ENCODE results near the gene CARD11.

Gene CARD11

GRCh38 chr7:2953588-2954407 lies 89.9 kb downstream of the CARD11 start:
- Histone ChIP-seq H2AK5ac (ENCODE audit: low read length) (no peak overlapping the region), H3K27me3 (ENCODE audit: insufficient read depth, low read length) (no peaks in the 10 kb centered on the region), H3K23ac (ENCODE audit: low read length) (no peak overlapping the region), H4K12ac (ENCODE audit: low read depth, low read length) (no peak overlapping the region), H2BK120ac (ENCODE audit: insufficient read depth, low read length, poor library complexity) (no peak overlapping the region), H3K18ac (ENCODE audit: low read length) (no peak overlapping the region), H3K79me2 (ENCODE audit: control insufficient read depth, insufficient read depth, low read length, poor library complexity) (no peaks in the 10 kb centered on the region), H2AFZ (ENCODE audit: insufficient read depth, low read length, poor library complexity) (no peak overlapping the region), H4K91ac (ENCODE audit: low read depth, low read length) (no peak overlapping the region), H3K9me3 (ENCODE audit: insufficient read depth, low read depth, low read length) (no peaks in the 10 kb centered on the region), H3K4ac (ENCODE audit: low read depth, low read length) (no peak overlapping the region), H3K27ac (ENCODE audit: low read depth, low read length) (no peak overlapping the region), H3K9ac (ENCODE audit: low read length) (no peak overlapping the region), H3K36me3 (ENCODE audit: control insufficient read depth in 1 of 2, insufficient read depth in 2 of 2, low read length in 2 of 2) (no peaks in the 10 kb centered on the region), H3K4me3 (ENCODE audit: low read depth, low read length) (no peak overlapping the region), H3K79me1 (ENCODE audit: low read length) (peaks cover 3% of the 10 kb centered on the region), H4K8ac (ENCODE audit: low read depth, low read length) (no peak overlapping the region), H2BK5ac (ENCODE audit: low read depth, low read length, poor library complexity) (no peak overlapping the region), H2BK12ac (ENCODE audit: low read length) (no peak overlapping the region), H3K4me2 (ENCODE audit: low read length) (no peak overlapping the region), H3K14ac (ENCODE audit: low read length) (no peak overlapping the region), H3K4me1 (ENCODE audit: control insufficient read depth in 1 of 2, insufficient read depth in 2 of 2, low read length in 2 of 2) (peaks cover 5 to 6% of the 10 kb centered on the region in 2 experiments)
- DNase-seq, result no peak
- no CpG with 5 or more reads among the region's 11 CpGs for WGBS (ENCODE audit: extremely low coverage, insufficient coverage, insufficient read length)

GRCh38 chr7:2953099-2953498 lies 90.6 kb downstream of the CARD11 start:
- no peak overlapping the region for H2BK5ac ChIP-seq (ENCODE audit: low read depth, low read length, poor library complexity)
- no peak overlapping the region for H3K4me2 ChIP-seq (ENCODE audit: low read length)
- WGBS (ENCODE audit: extremely low coverage, insufficient coverage, insufficient read length), result no CpG with 5 or more reads among the region's 5 CpGs
- H2AK5ac ChIP-seq (ENCODE audit: low read length), result no peak overlapping the region
- no peaks in the 10 kb centered on the region for H3K27me3 ChIP-seq (ENCODE audit: insufficient read depth, low read length)
- H2AFZ ChIP-seq (ENCODE audit: insufficient read depth, low read length, poor library complexity), result no peak overlapping the region
- H4K91ac ChIP-seq (ENCODE audit: low read depth, low read length), result no peak overlapping the region
- no peaks in the 10 kb centered on the region for H3K79me2 ChIP-seq (ENCODE audit: control insufficient read depth, insufficient read depth, low read length, poor library complexity)
- DNase-seq, result no peak
- no peak overlapping the region for H3K23ac ChIP-seq (ENCODE audit: low read length)
- no peak overlapping the region for H4K12ac ChIP-seq (ENCODE audit: low read depth, low read length)
- no peak overlapping the region for H3K14ac ChIP-seq (ENCODE audit: low read length)
- H3K36me3 ChIP-seq (ENCODE audit: control insufficient read depth in 1 of 2, insufficient read depth in 2 of 2, low read length in 2 of 2), result no peaks in the 10 kb centered on the region
- H3K4ac ChIP-seq (ENCODE audit: low read depth, low read length), result no peak overlapping the region
- no peaks in the 10 kb centered on the region for H3K9me3 ChIP-seq (ENCODE audit: insufficient read depth, low read depth, low read length)
- no peak overlapping the region for H2BK120ac ChIP-seq (ENCODE audit: insufficient read depth, low read length, poor library complexity)
- peaks cover 3% of the 10 kb centered on the region for H3K79me1 ChIP-seq (ENCODE audit: low read length)
- peaks cover 5 to 6% of the 10 kb centered on the region in 2 experiments for H3K4me1 ChIP-seq (ENCODE audit: control insufficient read depth in 1 of 2, insufficient read depth in 2 of 2, low read length in 2 of 2)
- H3K18ac ChIP-seq (ENCODE audit: low read length), result no peak overlapping the region
- H3K27ac ChIP-seq (ENCODE audit: low read depth, low read length), result no peak overlapping the region
- H3K9ac ChIP-seq (ENCODE audit: low read length), result no peak overlapping the region
- no peak overlapping the region for H2BK12ac ChIP-seq (ENCODE audit: low read length)
- no peak overlapping the region for H3K4me3 ChIP-seq (ENCODE audit: low read depth, low read length)
- no peak overlapping the region for H4K8ac ChIP-seq (ENCODE audit: low read depth, low read length)

GRCh38 chr7:2952316-2952715 lies 91.4 kb downstream of the CARD11 start:
- Histone ChIP-seq H3K4me1 (ENCODE audit: control insufficient read depth in 1 of 2, insufficient read depth in 2 of 2, low read length in 2 of 2) (peaks cover 5 to 6% of the 10 kb centered on the region in 2 experiments), H3K23ac (ENCODE audit: low read length) (no peak overlapping the region), H3K4me2 (ENCODE audit: low read length) (no peak overlapping the region), H2AFZ (ENCODE audit: insufficient read depth, low read length, poor library complexity) (no peak overlapping the region), H2BK12ac (ENCODE audit: low read length) (no peak overlapping the region), H2BK120ac (ENCODE audit: insufficient read depth, low read length, poor library complexity) (no peak overlapping the region), H3K18ac (ENCODE audit: low read length) (no peak overlapping the region), H3K4me3 (ENCODE audit: low read depth, low read length) (no peak overlapping the region), H3K27me3 (ENCODE audit: insufficient read depth, low read length) (no peaks in the 10 kb centered on the region), H4K8ac (ENCODE audit: low read depth, low read length) (no peak overlapping the region), H3K4ac (ENCODE audit: low read depth, low read length) (no peak overlapping the region), H4K91ac (ENCODE audit: low read depth, low read length) (no peak overlapping the region), H3K9ac (ENCODE audit: low read length) (no peak overlapping the region), H3K14ac (ENCODE audit: low read length) (no peak overlapping the region), H2BK5ac (ENCODE audit: low read depth, low read length, poor library complexity) (no peak overlapping the region), H3K36me3 (ENCODE audit: control insufficient read depth in 1 of 2, insufficient read depth in 2 of 2, low read length in 2 of 2) (no peaks in the 10 kb centered on the region), H3K79me1 (ENCODE audit: low read length) (peaks cover 3% of the 10 kb centered on the region), H2AK5ac (ENCODE audit: low read length) (no peak overlapping the region), H3K9me3 (ENCODE audit: insufficient read depth, low read depth, low read length) (no peaks in the 10 kb centered on the region), H3K27ac (ENCODE audit: low read depth, low read length) (no peak overlapping the region), H3K79me2 (ENCODE audit: control insufficient read depth, insufficient read depth, low read length, poor library complexity) (no peaks in the 10 kb centered on the region), H4K12ac (ENCODE audit: low read depth, low read length) (no peak overlapping the region)
- no peak for DNase-seq
- no CpG with 5 or more reads among the region's 4 CpGs for WGBS (ENCODE audit: extremely low coverage, insufficient coverage, insufficient read length)

GRCh38 chr7:2950578-2950977 lies 93.1 kb downstream of the CARD11 start:
- H3K36me3 ChIP-seq (ENCODE audit: control insufficient read depth in 1 of 2, insufficient read depth in 2 of 2, low read length in 2 of 2), result no peaks in the 10 kb centered on the region
- H3K4ac ChIP-seq (ENCODE audit: low read depth, low read length), result no peak overlapping the region
- H2BK120ac ChIP-seq (ENCODE audit: insufficient read depth, low read length, poor library complexity), result no peak overlapping the region
- H4K8ac ChIP-seq (ENCODE audit: low read depth, low read length), result no peak overlapping the region
- no peak overlapping the region for H4K12ac ChIP-seq (ENCODE audit: low read depth, low read length)
- H3K14ac ChIP-seq (ENCODE audit: low read length), result no peak overlapping the region
- no peaks in the 10 kb centered on the region for H3K4me1 ChIP-seq (ENCODE audit: control insufficient read depth in 1 of 2, insufficient read depth in 2 of 2, low read length in 2 of 2)
- no peak overlapping the region for H3K18ac ChIP-seq (ENCODE audit: low read length)
- H3K9ac ChIP-seq (ENCODE audit: low read length), result no peak overlapping the region
- no peak overlapping the region for H2AK5ac ChIP-seq (ENCODE audit: low read length)
- H3K9me3 ChIP-seq (ENCODE audit: insufficient read depth, low read depth, low read length), result no peaks in the 10 kb centered on the region
- no peaks in the 10 kb centered on the region for H3K79me1 ChIP-seq (ENCODE audit: low read length)
- H3K23ac ChIP-seq (ENCODE audit: low read length), result no peak overlapping the region
- no peak overlapping the region for H2AFZ ChIP-seq (ENCODE audit: insufficient read depth, low read length, poor library complexity)
- H3K4me2 ChIP-seq (ENCODE audit: low read length), result no peak overlapping the region
- no peak overlapping the region for H3K27ac ChIP-seq (ENCODE audit: low read depth, low read length)
- H3K27me3 ChIP-seq (ENCODE audit: insufficient read depth, low read length), result no peaks in the 10 kb centered on the region
- no peak overlapping the region for H2BK12ac ChIP-seq (ENCODE audit: low read length)
- no peak overlapping the region for H4K91ac ChIP-seq (ENCODE audit: low read depth, low read length)
- no peak overlapping the region for H3K4me3 ChIP-seq (ENCODE audit: low read depth, low read length)
- no peak for DNase-seq
- H2BK5ac ChIP-seq (ENCODE audit: low read depth, low read length, poor library complexity), result no peak overlapping the region
- H3K79me2 ChIP-seq (ENCODE audit: control insufficient read depth, insufficient read depth, low read length, poor library complexity), result no peaks in the 10 kb centered on the region

Data from trophoblast cell (in vitro differentiated cells and primary cell).